Ascending aorta (tissue), 2 donors: ENCODE measurements around the gene PTP4A1. TPM values are rescaled to one million over a fixed set of nuclear protein-coding genes. Genes with fewer than 3 reads are reported as not detected.
A peak's percentile ranks its signal among the peaks of the same experiment; 100 is the strongest.
"Not testable (repeated sequence)": the region's sequence is repeated elsewhere in the genome, so short reads cannot be mapped to it uniquely, and the experiment has no call there.

Source experiments
- DNase-seq, 2 donors: peaks; one replicate each; pipeline ENCODE4 v3.0.0-alpha.2; 2019; ENCODE audit warnings: low spot score in 2 of 2
- H3K27ac ChIP-seq, 2 donors: fragments of 200-600 bp; sonication (generic); one replicate each; pipeline ENCODE4 v1.5.1; 2016 to 2017; ENCODE audit warnings: mild to moderate bottlenecking in 1 of 2
- H3K27me3 ChIP-seq: fragments of 200-600 bp; sonication (generic); one replicate; pipeline ENCODE4 v1.5.1; 2017
- H3K36me3 ChIP-seq, 2 donors: fragments of 200-600 bp; sonication (generic); one replicate each; pipeline ENCODE4 v1.5.1; 2016
- H3K4me1 ChIP-seq, 2 donors: fragments of 200-600 bp; sonication (generic); one replicate each; pipeline ENCODE4 v1.5.1; 2016 to 2017; ENCODE audit warnings: mild to moderate bottlenecking in 1 of 2
- H3K4me3 ChIP-seq, 2 donors: fragments of 200-600 bp; sonication (generic); one replicate each; pipeline ENCODE4 v1.5.1; 2016 to 2017; ENCODE audit warnings: mild to moderate bottlenecking in 1 of 2
- H3K9me3 ChIP-seq, 2 donors: fragments of 200-600 bp; sonication (generic); one replicate each; pipeline ENCODE4 v1.5.1; 2016
- intact Hi-C: fragments of 100-400 bp; cut with DNase I; formaldehyde crosslinking; loops from one replicate; pipeline ENCODE4 v1.15.1; 2023
- total RNA-seq: library from RNA; depleted of rRNA; stranded (reverse); fragments of >200 nt; gene quantifications from one replicate; pipeline ENCODE4 v1.1.0, GENCODE V29; 2016
- TF ChIP-seq, protein P1 (sequence below), 3 experiments: fragments of 200-600 bp in 2 of 3; fragments of 450-650 bp in 1 of 3; sonication (generic) in 2 of 3; IDR thresholded peaks; one replicate each; pipeline ENCODE4 v1.5.1; 2016 to 2019; ENCODE audit warnings: antibody characterized with exemption in 3 of 3, mild to moderate bottlenecking in 1 of 3, moderate library complexity in 1 of 3

Gene PTP4A1
- 33.3 TPM for total RNA-seq

DNA sequence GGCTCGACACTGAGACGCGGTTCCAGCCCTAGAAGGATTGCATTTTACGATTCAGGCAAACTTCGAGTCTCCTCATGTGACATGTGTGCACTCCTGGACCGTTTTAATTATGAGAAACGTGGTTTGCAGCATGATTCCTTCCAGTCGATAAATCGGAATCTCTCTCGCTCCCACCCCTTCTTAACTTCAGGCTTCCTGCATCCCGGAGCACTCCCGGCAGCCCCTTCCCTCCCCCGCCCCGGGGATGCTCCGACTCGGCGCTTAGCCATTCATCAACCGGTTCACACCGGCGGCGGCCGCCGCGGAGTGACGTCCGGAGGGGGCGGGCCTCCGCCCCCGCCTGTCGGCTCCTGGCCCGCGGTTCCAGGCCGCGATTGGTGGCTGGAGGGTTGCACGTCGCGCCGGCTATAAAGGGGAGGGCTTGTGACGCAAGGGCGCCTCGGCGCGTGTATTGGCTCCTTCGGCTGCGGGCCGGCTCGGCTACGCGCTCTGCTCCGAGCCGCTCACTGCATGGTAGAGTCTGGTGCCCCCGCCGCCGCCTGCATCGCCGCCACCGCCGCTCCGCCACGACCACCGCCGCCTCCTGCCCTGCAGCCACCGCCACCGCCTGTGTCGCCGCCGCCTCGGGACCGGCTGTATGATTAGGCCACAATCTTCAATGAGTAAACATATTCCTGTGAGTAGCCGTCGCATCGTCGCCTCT lies at the start of gene PTP4A1, which contains the start of gene LOC128125822:
Gene PTP4A1, plus strand, starts transcription at position 437 of the 703 bp plus-strand sequence. CDS start 4,401 bp downstream, outside the sequence.
Gene LOC128125822, plus strand, starts transcription at position 437 of the 703 bp plus-strand sequence.
- TF ChIP-seq, protein P1, sequence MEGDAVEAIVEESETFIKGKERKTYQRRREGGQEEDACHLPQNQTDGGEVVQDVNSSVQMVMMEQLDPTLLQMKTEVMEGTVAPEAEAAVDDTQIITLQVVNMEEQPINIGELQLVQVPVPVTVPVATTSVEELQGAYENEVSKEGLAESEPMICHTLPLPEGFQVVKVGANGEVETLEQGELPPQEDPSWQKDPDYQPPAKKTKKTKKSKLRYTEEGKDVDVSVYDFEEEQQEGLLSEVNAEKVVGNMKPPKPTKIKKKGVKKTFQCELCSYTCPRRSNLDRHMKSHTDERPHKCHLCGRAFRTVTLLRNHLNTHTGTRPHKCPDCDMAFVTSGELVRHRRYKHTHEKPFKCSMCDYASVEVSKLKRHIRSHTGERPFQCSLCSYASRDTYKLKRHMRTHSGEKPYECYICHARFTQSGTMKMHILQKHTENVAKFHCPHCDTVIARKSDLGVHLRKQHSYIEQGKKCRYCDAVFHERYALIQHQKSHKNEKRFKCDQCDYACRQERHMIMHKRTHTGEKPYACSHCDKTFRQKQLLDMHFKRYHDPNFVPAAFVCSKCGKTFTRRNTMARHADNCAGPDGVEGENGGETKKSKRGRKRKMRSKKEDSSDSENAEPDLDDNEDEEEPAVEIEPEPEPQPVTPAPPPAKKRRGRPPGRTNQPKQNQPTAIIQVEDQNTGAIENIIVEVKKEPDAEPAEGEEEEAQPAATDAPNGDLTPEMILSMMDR (IDR thresholded peaks at IDR 0.05), result no peak
- H3K4me3 ChIP-seq, result peak within 1 kb of the TSS; percentile 89 to 91
- intact Hi-C loops, result loop anchor here (1.0 kb wide), 1 partner anchor 64 kb away; no protein-coding TSS in a partner anchor

GRCh38 chr6:63522911-63523287 lies 49.4 kb upstream of the PTP4A1 start:
- H3K4me3 ChIP-seq, H3K27me3 ChIP-seq, intact Hi-C loops, H3K4me1 ChIP-seq, H3K27ac ChIP-seq, H3K36me3 ChIP-seq, H3K9me3 ChIP-seq, DNase-seq: not testable (repeated sequence)

More for the DNA sequence above, at the start of gene PTP4A1, which contains the start of gene LOC128125822:
- Histone ChIP-seq H3K9me3 (no peaks in the 10 kb centered on the region), H3K27ac (peak within 1 kb of the TSS; percentile 98), H3K36me3 (peaks cover 0 to 5% of the 10 kb centered on the region in 2 donors), H3K4me1 (peaks cover 0 to 10% of the 10 kb centered on the region in 2 donors), H3K27me3 (no peaks in the 10 kb centered on the region)
- DNase-seq, result peak; percentile 91 to 99

GRCh38 chr6:63523630-63524029 lies 48.6 kb upstream of the PTP4A1 start:
- TF ChIP-seq, protein P1 (IDR thresholded peaks at IDR 0.05), result no peak

GRCh38 chr6:63525186-63525878 lies 46.9 kb upstream of the PTP4A1 start:
- no peaks in the 10 kb centered on the region for H3K9me3 ChIP-seq
- intact Hi-C loops, result no loop called here
- TF ChIP-seq, protein P1 (IDR thresholded peaks at IDR 0.05), result no peak

More at GRCh38 chr6:63523630-63524029, 48.6 kb upstream of the PTP4A1 start:
- intact Hi-C loops, result no loop called here
- Histone ChIP-seq H3K27ac (no peak overlapping the region), H3K4me3 (no peak overlapping the region), H3K36me3 (no peaks in the 10 kb centered on the region), H3K9me3 (no peaks in the 10 kb centered on the region), H3K27me3 (no peaks in the 10 kb centered on the region), H3K4me1 (no peaks in the 10 kb centered on the region)
- DNase-seq, result no peak

DNA sequence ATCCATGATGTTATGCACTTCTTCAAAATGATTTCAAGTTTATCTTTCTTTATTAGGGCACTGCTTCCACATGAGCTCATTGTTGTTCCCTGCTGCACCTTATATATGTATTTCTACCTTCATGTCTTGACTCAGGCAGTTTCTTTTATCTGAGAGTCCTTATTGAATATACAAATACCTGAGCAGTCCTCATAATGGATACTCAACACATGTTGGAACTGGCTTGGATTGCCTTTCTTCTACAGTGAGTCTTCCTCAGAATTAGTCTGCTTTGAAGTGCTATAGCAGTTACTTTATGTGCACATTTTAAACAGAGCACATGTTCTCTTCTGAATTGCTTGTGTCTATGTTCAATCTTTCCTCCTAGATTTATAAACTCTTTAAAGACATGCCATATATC lies 45.3 kb upstream of the PTP4A1 start:
- intact Hi-C loops, result no loop called here
- Histone ChIP-seq H3K4me1 (no peaks in the 10 kb centered on the region), H3K9me3 (no peaks in the 10 kb centered on the region), H3K36me3 (no peaks in the 10 kb centered on the region), H3K27me3 (no peaks in the 10 kb centered on the region), H3K27ac (no peak overlapping the region), H3K4me3 (no peak overlapping the region)
- TF ChIP-seq, protein P1 (IDR thresholded peaks at IDR 0.05), result no peak
- no peak for DNase-seq

More at GRCh38 chr6:63525186-63525878, 46.9 kb upstream of the PTP4A1 start:
- DNase-seq, result no peak
- no peak overlapping the region for H3K4me3 ChIP-seq
- H3K4me1 ChIP-seq, result no peaks in the 10 kb centered on the region
- no peak overlapping the region for H3K27ac ChIP-seq
- no peaks in the 10 kb centered on the region for H3K36me3 ChIP-seq
- H3K27me3 ChIP-seq, result no peaks in the 10 kb centered on the region
